IPS-18a (cell line): ENCODE results near the gene PHF13.
"Not testable (repeated sequence)": the region's sequence is repeated elsewhere in the genome, so short reads cannot be mapped to it uniquely, and the experiment has no call there.

ENCODE experiments used
- H3K27ac ChIP-seq: one replicate; pipeline ENCODE4 v1.5.1; 2013; ENCODE audit warnings: low read length
- H3K27me3 ChIP-seq: one replicate; pipeline ENCODE4 v1.6.1; 2013; ENCODE audit warnings: mild to moderate bottlenecking, low read length; ENCODE audit not compliant: control insufficient read depth, insufficient read depth
- H3K36me3 ChIP-seq: one replicate; pipeline ENCODE4 v1.6.1; 2013; ENCODE audit warnings: low read depth, low read length; ENCODE audit not compliant: control insufficient read depth
- H3K4me1 ChIP-seq: one replicate; pipeline ENCODE4 v1.6.1; 2013; ENCODE audit warnings: low read depth, low read length; ENCODE audit not compliant: control insufficient read depth
- H3K4me3 ChIP-seq: one replicate; pipeline ENCODE4 v1.5.1; 2013; ENCODE audit warnings: low read length
- H3K9ac ChIP-seq: one replicate; pipeline ENCODE4 v1.6.1; 2013; ENCODE audit warnings: mild to moderate bottlenecking, low read length, moderate library complexity
- H3K9me3 ChIP-seq: one replicate; pipeline ENCODE4 v1.6.1; 2013; ENCODE audit warnings: low read depth, low read length; ENCODE audit not compliant: control insufficient read depth

Gene PHF13

GRCh38 chr1:6627841-6628545, 14.5 kb downstream of the PHF13 start:
- H3K9ac ChIP-seq: no peak overlapping the region
- H3K27ac ChIP-seq: no peak overlapping the region
- H3K36me3 ChIP-seq: peaks cover 26% of the 10 kb centered on the region
- no peaks in the 10 kb centered on the region for H3K27me3 ChIP-seq
- H3K9me3 ChIP-seq: no peaks in the 10 kb centered on the region
- no peak overlapping the region for H3K4me3 ChIP-seq
- peaks cover 3% of the 10 kb centered on the region for H3K4me1 ChIP-seq

- peaks cover 3% of the 10 kb centered on the region for H3K4me1 ChIP-seq
- no peaks in the 10 kb centered on the region for H3K9me3 ChIP-seq
- H3K27ac ChIP-seq: no peak overlapping the region
- H3K36me3 ChIP-seq: peaks cover 22% of the 10 kb centered on the region
- H3K27me3 ChIP-seq: no peaks in the 10 kb centered on the region
- no peak overlapping the region for H3K4me3 ChIP-seq
- H3K9ac ChIP-seq: no peak overlapping the region
Measured at GRCh38 chr1:6628971-6629479, 15.5 kb downstream of the PHF13 start.

GRCh38 chr1:6630027-6630426, 16.5 kb downstream of the PHF13 start:
- Histone ChIP-seq H3K4me1 (no peaks in the 10 kb centered on the region), H3K9ac (no peak overlapping the region), H3K9me3 (no peaks in the 10 kb centered on the region), H3K36me3 (peaks cover 29% of the 10 kb centered on the region), H3K4me3 (no peak overlapping the region), H3K27ac (no peak overlapping the region), H3K27me3 (no peaks in the 10 kb centered on the region)

- no peak overlapping the region for H3K9ac ChIP-seq
- H3K4me1 ChIP-seq: no peaks in the 10 kb centered on the region
- no peaks in the 10 kb centered on the region for H3K9me3 ChIP-seq
- no peaks in the 10 kb centered on the region for H3K27me3 ChIP-seq
- H3K4me3 ChIP-seq: no peak overlapping the region
- peaks cover 37% of the 10 kb centered on the region for H3K36me3 ChIP-seq
- no peak overlapping the region for H3K27ac ChIP-seq
Measured at GRCh38 chr1:6631058-6631457, 17.5 kb downstream of the PHF13 start.

- no peaks in the 10 kb centered on the region for H3K27me3 ChIP-seq
- no peak overlapping the region for H3K27ac ChIP-seq
- H3K9me3 ChIP-seq: no peaks in the 10 kb centered on the region
- H3K36me3 ChIP-seq: peaks cover 55% of the 10 kb centered on the region
- no peak overlapping the region for H3K4me3 ChIP-seq
- no peaks in the 10 kb centered on the region for H3K4me1 ChIP-seq
- H3K9ac ChIP-seq: no peak overlapping the region
Measured at GRCh38 chr1:6632588-6633514, 19.3 kb downstream of the PHF13 start.

- Histone ChIP-seq H3K27me3 (no peaks in the 10 kb centered on the region), H3K4me3 (no peak overlapping the region), H3K36me3 (peaks cover 65% of the 10 kb centered on the region), H3K4me1 (no peaks in the 10 kb centered on the region), H3K9me3 (no peaks in the 10 kb centered on the region), H3K9ac (no peak overlapping the region), H3K27ac (no peak overlapping the region)
Measured at GRCh38 chr1:6634371-6635052, 21.0 kb downstream of the PHF13 start.

GRCh38 chr1:6635161-6635909, 21.8 kb downstream of the PHF13 start:
- H3K4me3 ChIP-seq: no peak overlapping the region
- H3K27ac ChIP-seq: no peak overlapping the region
- H3K4me1 ChIP-seq: no peaks in the 10 kb centered on the region
- peaks cover 72% of the 10 kb centered on the region for H3K36me3 ChIP-seq
- H3K9me3 ChIP-seq: no peaks in the 10 kb centered on the region
- no peak overlapping the region for H3K9ac ChIP-seq
- H3K27me3 ChIP-seq: no peaks in the 10 kb centered on the region

- H3K36me3 ChIP-seq: peaks cover 77% of the 10 kb centered on the region
- H3K4me1 ChIP-seq: no peaks in the 10 kb centered on the region
- no peak overlapping the region for H3K27ac ChIP-seq
- H3K9ac ChIP-seq: no peak overlapping the region
- H3K4me3 ChIP-seq: no peak overlapping the region
- H3K9me3 ChIP-seq: no peaks in the 10 kb centered on the region
- no peaks in the 10 kb centered on the region for H3K27me3 ChIP-seq
Measured at GRCh38 chr1:6635910-6636760, 22.6 kb downstream of the PHF13 start.

GRCh38 chr1:6636778-6637177, 23.2 kb downstream of the PHF13 start:
- not testable (repeated sequence) for H3K9ac ChIP-seq, H3K4me3 ChIP-seq, H3K4me1 ChIP-seq, H3K27ac ChIP-seq, H3K9me3 ChIP-seq, H3K27me3 ChIP-seq
- H3K36me3 ChIP-seq: peaks cover 81% of the 10 kb centered on the region

GRCh38 chr1:6637770-6638169, 24.2 kb downstream of the PHF13 start:
- no peaks in the 10 kb centered on the region for H3K4me1 ChIP-seq
- no peak overlapping the region for H3K27ac ChIP-seq
- no peaks in the 10 kb centered on the region for H3K27me3 ChIP-seq
- H3K36me3 ChIP-seq: peaks cover 81% of the 10 kb centered on the region
- no peak overlapping the region for H3K9ac ChIP-seq
- H3K4me3 ChIP-seq: no peak overlapping the region
- H3K9me3 ChIP-seq: no peaks in the 10 kb centered on the region
